Prostate gland (tissue), 2 donors: Measurements from ENCODE around the gene PBLD.

Experiments used
- POLR2A ChIP-seq: fragments of 450-650 bp; IDR thresholded peaks from one replicate; pipeline ENCODE4 v1.6.1; 2016; ENCODE audit warnings: antibody characterized with exemption, mild to moderate bottlenecking
- TF ChIP-seq, protein P1 (sequence below), 4 experiments: fragments of 200-600 bp in 2 of 4; fragments of 450-650 bp in 2 of 4; sonication (generic) in 2 of 4; IDR thresholded peaks; 1 replicate in 3 of 4; 2 replicates in 1 of 4; pipeline ENCODE4 v1.5.1; 2016 to 2019; ENCODE audit warnings: antibody characterized with exemption in 4 of 4, mild to moderate bottlenecking in 2 of 4, moderate library complexity in 2 of 4

- TF ChIP-seq, protein P1, sequence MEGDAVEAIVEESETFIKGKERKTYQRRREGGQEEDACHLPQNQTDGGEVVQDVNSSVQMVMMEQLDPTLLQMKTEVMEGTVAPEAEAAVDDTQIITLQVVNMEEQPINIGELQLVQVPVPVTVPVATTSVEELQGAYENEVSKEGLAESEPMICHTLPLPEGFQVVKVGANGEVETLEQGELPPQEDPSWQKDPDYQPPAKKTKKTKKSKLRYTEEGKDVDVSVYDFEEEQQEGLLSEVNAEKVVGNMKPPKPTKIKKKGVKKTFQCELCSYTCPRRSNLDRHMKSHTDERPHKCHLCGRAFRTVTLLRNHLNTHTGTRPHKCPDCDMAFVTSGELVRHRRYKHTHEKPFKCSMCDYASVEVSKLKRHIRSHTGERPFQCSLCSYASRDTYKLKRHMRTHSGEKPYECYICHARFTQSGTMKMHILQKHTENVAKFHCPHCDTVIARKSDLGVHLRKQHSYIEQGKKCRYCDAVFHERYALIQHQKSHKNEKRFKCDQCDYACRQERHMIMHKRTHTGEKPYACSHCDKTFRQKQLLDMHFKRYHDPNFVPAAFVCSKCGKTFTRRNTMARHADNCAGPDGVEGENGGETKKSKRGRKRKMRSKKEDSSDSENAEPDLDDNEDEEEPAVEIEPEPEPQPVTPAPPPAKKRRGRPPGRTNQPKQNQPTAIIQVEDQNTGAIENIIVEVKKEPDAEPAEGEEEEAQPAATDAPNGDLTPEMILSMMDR (IDR thresholded peaks at IDR 0.05): no peak
- TF ChIP-seq POLR2A: no peak
Observed at GRCh38 chr10:68239596-68240150, 93.1 kb downstream of the PBLD start.
